ENCODE data around the gene SPRING1. TPM values are rescaled to one million over a fixed set of nuclear protein-coding genes. Genes with fewer than 3 reads are reported as not detected.

SPRING1 gene
- total RNA-seq, 1 donor from 2014 or later = 50.8 TPM

GRCh38 chr12:116777245-116777644, 39.4 kb upstream of the SPRING1 start:
- no peak for DNase-seq (ENCODE audit: low read depth, low spot score)
- TF ChIP-seq CTCF (conservative IDR thresholded peaks at IDR 0.05) = no peak
- H3K36me3 Mint-ChIP-seq (ENCODE audit: low read depth) = peaks cover 8% of the 10 kb centered on the region
- H3K27me3 Mint-ChIP-seq (ENCODE audit: low read depth) = no peaks in the 10 kb centered on the region
- H3K9me3 Mint-ChIP-seq = no peaks in the 10 kb centered on the region
- no peaks in the 10 kb centered on the region for H3K4me1 Mint-ChIP-seq
- H3K4me3 Mint-ChIP-seq = no peak overlapping the region
- peak overlapping the region; percentile 43 for H3K27ac Mint-ChIP-seq (ENCODE audit: unreplicated experiment)

GRCh38 chr12:116774020-116774419, 36.2 kb upstream of the SPRING1 start:
- H3K36me3 Mint-ChIP-seq (ENCODE audit: low read depth) = peaks cover 6% of the 10 kb centered on the region
- H3K27me3 Mint-ChIP-seq (ENCODE audit: low read depth) = no peaks in the 10 kb centered on the region
- no peaks in the 10 kb centered on the region for H3K9me3 Mint-ChIP-seq
- no peak overlapping the region for H3K27ac Mint-ChIP-seq (ENCODE audit: unreplicated experiment)
- no peak for TF ChIP-seq CTCF (conservative IDR thresholded peaks at IDR 0.05)
- no peak for DNase-seq (ENCODE audit: low read depth, low spot score)
- no peak overlapping the region for H3K4me3 Mint-ChIP-seq
- no peaks in the 10 kb centered on the region for H3K4me1 Mint-ChIP-seq

- H3K4me1 Mint-ChIP-seq = no peaks in the 10 kb centered on the region
- no peak overlapping the region for H3K27ac Mint-ChIP-seq (ENCODE audit: unreplicated experiment)
- H3K27me3 Mint-ChIP-seq (ENCODE audit: low read depth) = no peaks in the 10 kb centered on the region
- no peak overlapping the region for H3K4me3 Mint-ChIP-seq
- no peak for TF ChIP-seq CTCF (conservative IDR thresholded peaks at IDR 0.05)
- DNase-seq (ENCODE audit: low read depth, low spot score) = no peak
- H3K9me3 Mint-ChIP-seq = no peaks in the 10 kb centered on the region
- peaks cover 6% of the 10 kb centered on the region for H3K36me3 Mint-ChIP-seq (ENCODE audit: low read depth)
These were observed 35.4 kb upstream of the SPRING1 start for GRCh38 chr12:116773276-116773731.

GRCh38 chr12:116771651-116772050, 33.8 kb upstream of the SPRING1 start:
- Mint-ChIP-seq H3K4me1 (no peaks in the 10 kb centered on the region), H3K9me3 (no peaks in the 10 kb centered on the region), H3K4me3 (no peak overlapping the region), H3K36me3 (ENCODE audit: low read depth) (peaks cover 6% of the 10 kb centered on the region), H3K27me3 (ENCODE audit: low read depth) (no peaks in the 10 kb centered on the region), H3K27ac (ENCODE audit: unreplicated experiment) (no peak overlapping the region)
- no peak for TF ChIP-seq CTCF (conservative IDR thresholded peaks at IDR 0.05)
- no peak for DNase-seq (ENCODE audit: low read depth, low spot score)

- Mint-ChIP-seq H3K4me1 (no peaks in the 10 kb centered on the region), H3K27ac (ENCODE audit: unreplicated experiment) (no peak overlapping the region), H3K27me3 (ENCODE audit: low read depth) (no peaks in the 10 kb centered on the region), H3K4me3 (no peak overlapping the region), H3K9me3 (no peaks in the 10 kb centered on the region), H3K36me3 (ENCODE audit: low read depth) (no peaks in the 10 kb centered on the region)
- TF ChIP-seq CTCF (conservative IDR thresholded peaks at IDR 0.05) = no peak
- no peak for DNase-seq (ENCODE audit: low read depth, low spot score)
These were observed 28.9 kb upstream of the SPRING1 start for GRCh38 chr12:116766746-116767145.

- DNase-seq (ENCODE audit: low read depth, low spot score) = no peak
- H3K4me3 Mint-ChIP-seq = no peak overlapping the region
- H3K27ac Mint-ChIP-seq (ENCODE audit: unreplicated experiment) = no peak overlapping the region
- TF ChIP-seq CTCF (conservative IDR thresholded peaks at IDR 0.05) = no peak
- no peaks in the 10 kb centered on the region for H3K9me3 Mint-ChIP-seq
- H3K4me1 Mint-ChIP-seq = no peaks in the 10 kb centered on the region
- no peaks in the 10 kb centered on the region for H3K27me3 Mint-ChIP-seq (ENCODE audit: low read depth)
- no peaks in the 10 kb centered on the region for H3K36me3 Mint-ChIP-seq (ENCODE audit: low read depth)
These were observed 28.4 kb upstream of the SPRING1 start for GRCh38 chr12:116766285-116766684.

Measured in neural crest cell (in vitro differentiated cells).